Endothelial cell of umbilical vein (primary cell): ENCODE results near the gene DGAT2. TPM values are rescaled to one million over a fixed set of nuclear protein-coding genes. Genes with fewer than 3 reads are reported as not detected.
"Not testable (repeated sequence)": the region's sequence is repeated elsewhere in the genome, so short reads cannot be mapped to it uniquely, and the experiment has no call there.

Source experiments
- BruUV-seq: library from RNA; stranded (reverse); fragments of 400-500 nt; replicated peaks from 2 replicates; lab custom pipeline; 2021; lab: Mats Ljungman, UMichigan
- CTCF ChIA-PET: fragments of 300-600, 350-600 bp; sonication (Branson Sonifier 250); formaldehyde crosslinking; loops from one replicate; lab custom pipeline; 2021; ENCODE audit warnings: antibody characterized with exemption, inconsistent platforms; lab: Charles Lee
- POLR2A ChIA-PET: fragments of 300-600, 350-600 bp; sonication (Branson Sonifier 250); formaldehyde crosslinking; loops from one replicate; lab custom pipeline; 2021; ENCODE audit warnings: antibody characterized with exemption, inconsistent platforms; lab: Charles Lee
- DNase-seq: peaks from one replicate; pipeline ENCODE4 v3.0.0-alpha.2; 2011; ENCODE audit warnings: low read depth, low spot score
- FAIRE-seq: peaks from 2 replicates; lab custom pipeline; 2011; peaks lifted over from hg19 to GRCh38; lab: Jason Lieb, UNC
- H2AFZ ChIP-seq: 2 replicates; pipeline ENCODE4 v1.6.0; 2012; ENCODE audit warnings: low read depth, low read length, control low read depth, inconsistent platforms
- H3K27ac ChIP-seq: 2 replicates; pipeline ENCODE4 v1.5.1; 2011; ENCODE audit warnings: low read depth, mild to moderate bottlenecking, control low read depth, low read length, moderate library complexity; ENCODE audit not compliant: insufficient read depth
- H3K27me3 ChIP-seq, 2 experiments: 2 replicates each; pipeline versions ENCODE4 v1.6.0 to v1.6.1; 2011; ENCODE audit warnings: low read length in 2 of 2, mixed read lengths in 1 of 2; ENCODE audit not compliant: control insufficient read depth in 2 of 2, insufficient read depth in 2 of 2
- H3K36me3 ChIP-seq, 2 experiments: 2 replicates in 1 of 2; 3 replicates in 1 of 2; pipeline ENCODE4 v1.5.1; 2011; ENCODE audit warnings: low read length in 2 of 2, mild to moderate bottlenecking in 1 of 2, moderate library complexity in 1 of 2; ENCODE audit not compliant: control insufficient read depth in 2 of 2, insufficient read depth in 2 of 2; ENCODE audit errors: extremely low read depth in 1 of 2
- H3K4me1 ChIP-seq: 3 replicates; pipeline ENCODE4 v1.5.1; 2011; ENCODE audit warnings: mild to moderate bottlenecking, low read length; ENCODE audit not compliant: control insufficient read depth, insufficient read depth; ENCODE audit errors: extremely low read depth
- H3K4me2 ChIP-seq: 2 replicates; pipeline ENCODE4 v1.6.1; 2011; ENCODE audit warnings: low read length, control low read depth, mixed read lengths; ENCODE audit not compliant: insufficient read depth
- H3K4me3 ChIP-seq, 3 experiments: fragments of 200-600 bp in 1 of 3; sonication (generic), shearing (Covaris generic) in 1 of 3; replicated peaks in 1 of 3; 2 replicates each; pipeline ENCODE4 v1.5.1; 2011 to 2016; ENCODE audit warnings: control low read depth in 3 of 3, low read length in 3 of 3, mild to moderate bottlenecking in 2 of 3, inconsistent platforms in 1 of 3, low read depth in 1 of 3, moderate library complexity in 1 of 3; ENCODE audit not compliant: insufficient read depth in 1 of 3
- H3K79me2 ChIP-seq: 2 replicates; pipeline ENCODE4 v1.6.0; 2012; ENCODE audit warnings: low read length, inconsistent platforms; ENCODE audit not compliant: control insufficient read depth, insufficient read depth
- H3K9ac ChIP-seq: replicated peaks from 2 replicates; pipeline ENCODE3; 2011; ENCODE audit warnings: low read length, control low read depth; ENCODE audit not compliant: insufficient read depth; ENCODE audit errors: extremely low read depth
- H3K9me1 ChIP-seq: replicated peaks from 3 replicates; pipeline ENCODE4 v1.6.0; 2011; ENCODE audit warnings: mild to moderate bottlenecking, low read length; ENCODE audit not compliant: control insufficient read depth, insufficient read depth; ENCODE audit errors: extremely low read depth
- H3K9me3 ChIP-seq: replicated peaks from 2 replicates; pipeline ENCODE4 v1.5.1; 2012; ENCODE audit warnings: low read length, inconsistent platforms; ENCODE audit not compliant: control insufficient read depth, insufficient read depth
- H4K20me1 ChIP-seq: replicated peaks from 2 replicates; pipeline ENCODE3; 2011; ENCODE audit warnings: mild to moderate bottlenecking, low read length; ENCODE audit not compliant: control insufficient read depth, insufficient read depth; ENCODE audit errors: extremely low read depth
- CTCF ChIP-seq, 2 donors: IDR thresholded peaks; 1 replicate in 1 of 2; 2 replicates in 1 of 2; pipeline ENCODE4 v1.5.1; 2011; ENCODE audit warnings: low read length in 2 of 2, mild to moderate bottlenecking in 2 of 2, moderate library complexity in 2 of 2, control low read depth in 1 of 2, inconsistent platforms in 1 of 2, low read depth in 1 of 2; ENCODE audit not compliant: insufficient read depth in 1 of 2; ENCODE audit errors: extremely low read depth in 1 of 2
- EZH2 ChIP-seq: IDR thresholded peaks from 2 replicates; pipeline ENCODE4 v1.6.1; 2012; ENCODE audit warnings: borderline replicate concordance, low read depth, mild to moderate bottlenecking, moderate library complexity, low read length, inconsistent platforms; ENCODE audit not compliant: severe bottlenecking
- GATA2 ChIP-seq: IDR thresholded peaks from 2 replicates; pipeline ENCODE4 v1.7.0; 2011; ENCODE audit warnings: low read depth, mild to moderate bottlenecking, moderate library complexity, mixed read lengths, low read length; ENCODE audit not compliant: insufficient read length, insufficient read depth
- MAX ChIP-seq: IDR thresholded peaks from 2 replicates; pipeline ENCODE4 v1.6.1; 2011; ENCODE audit not compliant: insufficient read depth, insufficient read length
- MYC ChIP-seq: IDR thresholded peaks from one replicate; pipeline ENCODE4 v1.6.1; 2011; ENCODE audit warnings: mild to moderate bottlenecking, low read depth, low read length
- dilution Hi-C: fragments of 300-500 bp; cut with MboI; formaldehyde crosslinking; loops from one replicate; pipeline ENCODE4 v1.15.0; 2019; ENCODE audit warnings: low sequenced_read_pairs; ENCODE audit not compliant: extremely low pct_ligation_motif_present
- intact Hi-C: fragments of 100-400 bp; cut with micrococcal nuclease; formaldehyde crosslinking; loops from one replicate; pipeline ENCODE4 v1.10.0; 2022
- polyA plus RNA-seq, 4 experiments: library from polyadenylated mRNA; depleted of rRNA in 3 of 4; stranded (reverse) in 3 of 4; unstranded in 1 of 4; fragments of >200 nt; gene quantifications; 2 replicates each; pipeline versions ENCODE4 v1.2.1 to v1.2.3, GENCODE V29; 2011 to 2012; ENCODE audit warnings: missing spikeins in 1 of 4
- total RNA-seq: library from RNA; stranded (reverse); gene quantifications from 2 replicates; pipeline ENCODE4 v1.2.3, GENCODE V29; 2021

DGAT2 gene
- total and polyA plus RNA-seq, 2 donors (not counting 3 experiments of a cell fraction or from before 2014, with no cell fraction given), result 0.55 to 0.79 TPM

- no peak for FAIRE-seq
- CTCF ChIA-PET, result interaction anchor here (1.2 kb wide), 1 partner anchor 406 kb away, joined by 4 read pairs; no protein-coding TSS in a partner anchor
These were observed 22.8 kb upstream of the DGAT2 start for GRCh38 chr11:75745807-75746206.

GRCh38 chr11:75748729-75749273, 19.8 kb upstream of the DGAT2 start:
- intact Hi-C loops, H3K27me3 ChIP-seq, H2AFZ ChIP-seq, H3K27ac ChIP-seq, H3K9ac ChIP-seq, H4K20me1 ChIP-seq, POLR2A ChIA-PET, dilution Hi-C loops, FAIRE-seq, H3K4me2 ChIP-seq, CTCF ChIA-PET, H3K9me1 ChIP-seq, H3K4me1 ChIP-seq, H3K79me2 ChIP-seq, H3K36me3 ChIP-seq, BruUV-seq, H3K9me3 ChIP-seq, DNase-seq, H3K4me3 ChIP-seq: not testable (repeated sequence)

More at GRCh38 chr11:75745807-75746206, 22.8 kb upstream of the DGAT2 start:
- POLR2A ChIA-PET, result no interaction called here
- H3K4me1 ChIP-seq, result no peaks in the 10 kb centered on the region
- H3K27ac ChIP-seq, result no peak overlapping the region
- no TSS peak for BruUV-seq
- no peak overlapping the region for H2AFZ ChIP-seq
- DNase-seq, result no peak
- no peak overlapping the region for H3K4me3 ChIP-seq
- TF ChIP-seq MAX (no peak), GATA2 (no peak), MYC (no peak), EZH2 (no peak), CTCF (IDR thresholded peaks at IDR 0.05; ENCODE audit: extremely low read depth in 1 of 2, insufficient read depth in 1 of 2, low read depth in 1 of 2, low read length in 2 of 2) (no peak)
- dilution Hi-C loops (no loop called here), intact Hi-C loops (no loop called here)
- H3K9me1 ChIP-seq, result no peaks in the 10 kb centered on the region
- no peaks in the 10 kb centered on the region for H4K20me1 ChIP-seq
- H3K79me2 ChIP-seq, result no peaks in the 10 kb centered on the region
- H3K4me2 ChIP-seq, result no peak overlapping the region
- H3K9me3 ChIP-seq, result no peaks in the 10 kb centered on the region
- no peak overlapping the region for H3K9ac ChIP-seq
- H3K36me3 ChIP-seq, result no peaks in the 10 kb centered on the region
- H3K27me3 ChIP-seq, result peaks cover 6 to 20% of the 10 kb centered on the region in 2 experiments

- BruUV-seq, H3K9me3 ChIP-seq, intact Hi-C loops, CTCF ChIA-PET, H3K4me1 ChIP-seq, H3K36me3 ChIP-seq, H3K27ac ChIP-seq, dilution Hi-C loops, H4K20me1 ChIP-seq, H3K27me3 ChIP-seq, H3K4me2 ChIP-seq, H3K79me2 ChIP-seq, H3K4me3 ChIP-seq, DNase-seq, POLR2A ChIA-PET, H3K9me1 ChIP-seq, H3K9ac ChIP-seq, H2AFZ ChIP-seq, FAIRE-seq: not testable (repeated sequence)
These were observed 13.6 kb upstream of the DGAT2 start for GRCh38 chr11:75754933-75755332.
